C4-2B (cell line): Measurements from ENCODE around the gene SULT1B1.

Experiments used
- H3K27ac ChIP-seq: fragments of 450-650 bp; 2 replicates; pipeline ENCODE4 v1.5.1; 2017
- CTCF ChIP-seq: fragments of 450-650 bp; conservative IDR thresholded peaks from 2 replicates; pipeline ENCODE4 v1.5.1; 2017; ENCODE audit warnings: mild to moderate bottlenecking
- ZFX ChIP-seq: fragments of 450-650 bp; IDR thresholded peaks from 2 replicates; pipeline ENCODE4 v1.6.1; 2017

The SULT1B1 gene

GRCh38 chr4:69717778-69718177 lies 42.6 kb downstream of the SULT1B1 start:
- no peak for TF ChIP-seq CTCF
- TF ChIP-seq ZFX, result no peak
- H3K27ac ChIP-seq, result no peak overlapping the region

DNA sequence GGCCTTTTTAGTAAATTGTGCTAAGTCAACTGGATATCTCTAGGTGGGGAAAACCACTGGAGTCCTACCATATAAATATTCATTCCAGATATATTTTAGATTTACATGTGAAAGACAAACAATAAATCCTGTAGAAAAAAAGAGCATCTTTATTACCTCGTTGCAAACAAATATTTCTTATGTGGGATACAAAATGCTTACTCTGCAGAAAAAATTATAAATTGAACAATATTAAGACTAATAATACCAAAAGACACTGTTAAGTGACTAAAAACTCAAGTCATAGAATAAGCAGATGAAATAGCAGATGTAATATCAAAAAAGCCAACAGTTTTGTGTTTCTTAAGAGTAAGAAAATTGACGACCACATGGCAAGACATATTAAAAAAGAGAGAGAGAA lies 43.8 kb downstream of the SULT1B1 start:
- TF ChIP-seq ZFX (no peak), CTCF (no peak)
- no peak overlapping the region for H3K27ac ChIP-seq

DNA sequence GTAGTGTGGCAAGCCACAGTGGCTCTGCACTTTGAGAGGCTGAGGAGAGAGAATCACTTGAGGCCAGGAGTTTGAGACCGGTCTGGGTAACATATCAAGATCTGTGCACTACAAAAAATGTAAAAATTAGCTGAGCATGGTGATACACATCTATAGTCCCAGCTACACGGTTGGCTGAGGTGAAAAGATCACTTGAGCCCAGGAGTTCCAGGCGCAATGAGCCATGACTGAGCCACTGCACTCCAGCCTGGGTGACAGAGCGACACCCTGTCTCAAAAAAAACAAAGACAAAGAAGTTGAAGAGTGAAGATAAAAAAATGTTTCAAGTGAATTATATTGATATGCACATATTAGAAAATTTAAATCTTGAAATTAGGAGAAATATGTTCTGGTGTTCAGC lies 46.3 kb downstream of the SULT1B1 start:
- no peak for TF ChIP-seq ZFX
- TF ChIP-seq CTCF, result no peak

GRCh38 chr4:69713593-69713992 lies 46.8 kb downstream of the SULT1B1 start:
- TF ChIP-seq CTCF (no peak), ZFX (no peak)
- H3K27ac ChIP-seq, result no peak overlapping the region

More for the DNA sequence above, 46.3 kb downstream of the SULT1B1 start:
- no peak overlapping the region for H3K27ac ChIP-seq

- TF ChIP-seq ZFX, result no peak
- TF ChIP-seq CTCF, result no peak
- H3K27ac ChIP-seq, result no peak overlapping the region
Measured at GRCh38 chr4:69710580-69710979, 49.8 kb downstream of the SULT1B1 start.

DNA sequence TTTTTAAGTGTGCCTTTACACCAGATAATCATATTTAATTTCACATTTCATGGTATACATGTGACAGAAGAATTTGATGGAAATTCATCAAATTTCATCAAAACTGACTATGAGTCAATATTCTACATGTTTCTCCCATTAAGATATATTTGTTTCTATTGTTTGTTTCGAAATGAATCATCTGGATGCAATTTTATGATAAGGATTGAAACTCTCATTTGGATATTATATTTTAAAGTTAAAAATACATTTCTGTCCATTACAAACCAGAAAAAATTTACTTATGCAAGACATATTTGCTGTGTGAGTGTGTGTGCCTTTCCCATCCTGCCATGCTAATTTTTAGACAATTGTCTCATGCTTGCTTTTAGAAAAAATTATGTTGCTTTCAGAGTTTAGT lies 52.2 kb downstream of the SULT1B1 start:
- no peak for TF ChIP-seq CTCF
- TF ChIP-seq ZFX, result no peak
- H3K27ac ChIP-seq, result no peak overlapping the region

DNA sequence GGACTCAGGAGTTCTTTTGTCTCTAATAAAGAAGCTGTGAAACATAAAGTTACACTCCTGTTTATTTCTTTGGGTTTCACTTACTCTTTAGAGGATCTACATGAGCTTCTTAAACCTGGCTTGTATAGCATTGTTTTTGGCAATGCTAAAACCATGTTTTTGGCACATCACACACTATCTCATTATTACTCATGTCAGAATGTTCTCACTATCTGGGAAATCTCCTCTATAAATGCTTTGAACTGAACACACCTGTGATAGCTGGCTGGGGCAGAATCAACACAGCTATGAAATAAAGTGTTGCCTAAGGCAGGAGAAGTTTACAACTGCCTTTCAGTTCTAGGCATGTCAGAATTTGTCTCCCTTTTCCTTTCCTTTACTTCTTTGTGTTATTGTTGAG lies 52.6 kb downstream of the SULT1B1 start:
- no peak overlapping the region for H3K27ac ChIP-seq
- TF ChIP-seq CTCF (no peak), ZFX (no peak)
